Activated CD8-positive, alpha-beta T cell treated with anti-CD3 and anti-CD28 coated beads, Interleukin-2, amount 10 ng/mL, durations not matched to agents 7 days and 5 days (primary cell): Measurements from ENCODE around the gene TAF5L. TPM values are rescaled to one million over a fixed set of nuclear protein-coding genes. Genes with fewer than 3 reads are reported as not detected.
"Not testable (repeated sequence)": the region's sequence is repeated elsewhere in the genome, so short reads cannot be mapped to it uniquely, and the experiment has no call there.

Source experiments
- ATAC-seq: fragments of 150-1000 bp; cut with Tn5 transposase; one replicate; pipeline ENCODE4 v1.10.0; 2021; ENCODE audit warnings: moderate library complexity
- CTCF ChIA-PET: fragments of 350-600 bp; sonication (Branson Sonifier 250); formaldehyde crosslinking; loops from one replicate; lab custom pipeline; 2021; ENCODE audit warnings: antibody characterized with exemption; lab: Charles Lee
- POLR2A ChIA-PET: fragments of 350-600 bp; sonication (Branson Sonifier 250); formaldehyde crosslinking; loops from one replicate; lab custom pipeline; 2021; ENCODE audit warnings: antibody characterized with exemption; lab: Charles Lee
- DNase-seq: peaks from one replicate; pipeline ENCODE4 v3.0.0-alpha.2; 2020
- H3K27ac Mint-ChIP-seq: one replicate; pipeline ENCODE4 v1.8.0; 2021; ENCODE audit warnings: mild to moderate bottlenecking, mixed read lengths
- H3K27me3 Mint-ChIP-seq: one replicate; pipeline ENCODE4 v1.8.0; 2021; ENCODE audit warnings: low read depth, mixed read lengths
- H3K36me3 Mint-ChIP-seq: one replicate; pipeline ENCODE4 v1.8.0; 2021; ENCODE audit warnings: low read depth, mixed read lengths
- H3K4me1 Mint-ChIP-seq: one replicate; pipeline ENCODE4 v1.8.0; 2021; ENCODE audit warnings: low read depth, mixed read lengths
- H3K4me3 Mint-ChIP-seq: one replicate; pipeline ENCODE4 v1.8.0; 2021; ENCODE audit warnings: mild to moderate bottlenecking, mixed read lengths
- H3K9me3 Mint-ChIP-seq: one replicate; pipeline ENCODE4 v1.8.0; 2022; ENCODE audit warnings: mixed read lengths; ENCODE audit not compliant: insufficient read depth
- total RNA-seq, 2 experiments: library from RNA; stranded (reverse); gene quantifications; one replicate each; pipeline ENCODE4 v1.2.3, GENCODE V29; 2021

The TAF5L gene
- total RNA-seq, 2 experiments from 2014 or later: 30.2 to 30.7 TPM

GRCh38 chr1:229600229-229600628 is 25.7 kb downstream of the TAF5L start:
- no peak for ATAC-seq
- H3K27me3 Mint-ChIP-seq: no peaks in the 10 kb centered on the region
- no peak overlapping the region for H3K27ac Mint-ChIP-seq
- peaks cover 4% of the 10 kb centered on the region for H3K4me1 Mint-ChIP-seq
- H3K4me3 Mint-ChIP-seq: no peak overlapping the region
- no peak for DNase-seq
- CTCF ChIA-PET: interaction anchor here (0.9 kb wide), 1 partner anchor 60 kb away, joined by 3 read pairs; no protein-coding TSS in a partner anchor
- POLR2A ChIA-PET: no interaction called here
- no peaks in the 10 kb centered on the region for H3K9me3 Mint-ChIP-seq
- H3K36me3 Mint-ChIP-seq: peaks cover 41% of the 10 kb centered on the region

GRCh38 chr1:229599218-229599954 is 26.5 kb downstream of the TAF5L start:
- Mint-ChIP-seq H3K27me3 (no peaks in the 10 kb centered on the region), H3K9me3 (no peaks in the 10 kb centered on the region), H3K36me3 (peaks cover 44% of the 10 kb centered on the region), H3K4me1 (peaks cover 4% of the 10 kb centered on the region), H3K27ac (no peak overlapping the region), H3K4me3 (no peak overlapping the region)
- ATAC-seq: no peak
- DNase-seq: no peak
- CTCF ChIA-PET: interaction anchor here (0.9 kb wide), 1 partner anchor 61 kb away, joined by 3 read pairs; no protein-coding TSS in a partner anchor
- POLR2A ChIA-PET: no interaction called here

GRCh38 chr1:229597877-229598276 is 28.0 kb downstream of the TAF5L start:
- Mint-ChIP-seq H3K27ac (no peak overlapping the region), H3K36me3 (peaks cover 52% of the 10 kb centered on the region), H3K4me1 (peaks cover 4% of the 10 kb centered on the region), H3K27me3 (no peaks in the 10 kb centered on the region), H3K9me3 (no peaks in the 10 kb centered on the region), H3K4me3 (no peak overlapping the region)
- no peak for DNase-seq
- ChIA-PET CTCF (no interaction called here), POLR2A (no interaction called here)
- no peak for ATAC-seq

- Mint-ChIP-seq H3K4me3 (no peak overlapping the region), H3K36me3 (peaks cover 50% of the 10 kb centered on the region), H3K27me3 (no peaks in the 10 kb centered on the region), H3K27ac (no peak overlapping the region), H3K9me3 (no peaks in the 10 kb centered on the region), H3K4me1 (peaks cover 4% of the 10 kb centered on the region)
- DNase-seq: no peak
- POLR2A ChIA-PET: no interaction called here
- no peak for ATAC-seq
- CTCF ChIA-PET: interaction anchor here (1.2 kb wide), 1 partner anchor 18 kb away, joined by 3 read pairs; no protein-coding TSS in a partner anchor
Measured at GRCh38 chr1:229596925-229597699, 28.8 kb downstream of the TAF5L start.

GRCh38 chr1:229595876-229596275 is 30.0 kb downstream of the TAF5L start:
- POLR2A ChIA-PET, ATAC-seq, CTCF ChIA-PET, H3K27me3 Mint-ChIP-seq, H3K27ac Mint-ChIP-seq, H3K4me1 Mint-ChIP-seq, DNase-seq, H3K4me3 Mint-ChIP-seq, H3K9me3 Mint-ChIP-seq: not testable (repeated sequence)
- H3K36me3 Mint-ChIP-seq: peaks cover 38% of the 10 kb centered on the region

GRCh38 chr1:229594227-229595008 is 31.5 kb downstream of the TAF5L start:
- H3K36me3 Mint-ChIP-seq: peaks cover 31% of the 10 kb centered on the region
- H3K27me3 Mint-ChIP-seq: no peaks in the 10 kb centered on the region
- POLR2A ChIA-PET: no interaction called here
- ATAC-seq: no peak
- H3K9me3 Mint-ChIP-seq: no peaks in the 10 kb centered on the region
- H3K4me1 Mint-ChIP-seq: peaks cover 2% of the 10 kb centered on the region
- DNase-seq: no peak
- no peak overlapping the region for H3K4me3 Mint-ChIP-seq
- CTCF ChIA-PET: no interaction called here
- no peak overlapping the region for H3K27ac Mint-ChIP-seq

GRCh38 chr1:229593800-229594199 is 32.1 kb downstream of the TAF5L start:
- DNase-seq: no peak
- CTCF ChIA-PET: no interaction called here
- no peak overlapping the region for H3K4me3 Mint-ChIP-seq
- H3K36me3 Mint-ChIP-seq: peaks cover 27% of the 10 kb centered on the region
- no peak overlapping the region for H3K27ac Mint-ChIP-seq
- no peaks in the 10 kb centered on the region for H3K9me3 Mint-ChIP-seq
- ATAC-seq: no peak
- no peaks in the 10 kb centered on the region for H3K27me3 Mint-ChIP-seq
- POLR2A ChIA-PET: no interaction called here
- H3K4me1 Mint-ChIP-seq: no peaks in the 10 kb centered on the region

- Mint-ChIP-seq H3K27me3 (no peaks in the 10 kb centered on the region), H3K4me3 (no peak overlapping the region), H3K36me3 (peaks cover 19% of the 10 kb centered on the region), H3K4me1 (no peaks in the 10 kb centered on the region), H3K9me3 (no peaks in the 10 kb centered on the region), H3K27ac (no peak overlapping the region)
- no peak for ATAC-seq
- CTCF ChIA-PET: no interaction called here
- POLR2A ChIA-PET: no interaction called here
- DNase-seq: no peak
Measured at GRCh38 chr1:229590119-229590518, 35.8 kb downstream of the TAF5L start.

GRCh38 chr1:229585338-229585737 is 40.6 kb downstream of the TAF5L start:
- H3K27me3 Mint-ChIP-seq: peaks cover 2% of the 10 kb centered on the region
- no peaks in the 10 kb centered on the region for H3K36me3 Mint-ChIP-seq
- ATAC-seq (no peak), DNase-seq (no peak)
- CTCF ChIA-PET: no interaction called here
- no peak overlapping the region for H3K4me3 Mint-ChIP-seq
- no peaks in the 10 kb centered on the region for H3K4me1 Mint-ChIP-seq
- H3K27ac Mint-ChIP-seq: no peak overlapping the region
- no peaks in the 10 kb centered on the region for H3K9me3 Mint-ChIP-seq
- POLR2A ChIA-PET: no interaction called here

- ATAC-seq: no peak
- H3K9me3 Mint-ChIP-seq: no peaks in the 10 kb centered on the region
- peaks cover 10% of the 10 kb centered on the region for H3K27me3 Mint-ChIP-seq
- DNase-seq: no peak
- H3K4me1 Mint-ChIP-seq: peaks cover 3% of the 10 kb centered on the region
- CTCF ChIA-PET: interaction anchor here (1.2 kb wide), 1 partner anchor 324 kb away, joined by 3 read pairs; no protein-coding TSS in a partner anchor
- POLR2A ChIA-PET: no interaction called here
- no peak overlapping the region for H3K27ac Mint-ChIP-seq
- no peaks in the 10 kb centered on the region for H3K36me3 Mint-ChIP-seq
- no peak overlapping the region for H3K4me3 Mint-ChIP-seq
Measured at GRCh38 chr1:229582715-229583114, 43.2 kb downstream of the TAF5L start.

- POLR2A ChIA-PET: no interaction called here
- no peak for DNase-seq
- Mint-ChIP-seq H3K4me3 (no peak overlapping the region), H3K27ac (no peak overlapping the region), H3K4me1 (peaks cover 3% of the 10 kb centered on the region), H3K27me3 (peaks cover 11% of the 10 kb centered on the region), H3K36me3 (no peaks in the 10 kb centered on the region), H3K9me3 (no peaks in the 10 kb centered on the region)
- ATAC-seq: no peak
- CTCF ChIA-PET: interaction anchor here (1.2 kb wide), 1 partner anchor 324 kb away, joined by 3 read pairs; no protein-coding TSS in a partner anchor
Measured at GRCh38 chr1:229582011-229582694, 43.8 kb downstream of the TAF5L start.
